HuH-7.5 (cell line): ENCODE measurements around the gene GNAT2.

Source experiments
- DNase-seq: peaks from one replicate; pipeline ENCODE4 v3.0.0; 2011; ENCODE audit warnings: low spot score

GNAT2 gene

GRCh38 chr1:109641861-109642260 lies 22.4 kb upstream of the GNAT2 start:
- no peak for DNase-seq

DNA sequence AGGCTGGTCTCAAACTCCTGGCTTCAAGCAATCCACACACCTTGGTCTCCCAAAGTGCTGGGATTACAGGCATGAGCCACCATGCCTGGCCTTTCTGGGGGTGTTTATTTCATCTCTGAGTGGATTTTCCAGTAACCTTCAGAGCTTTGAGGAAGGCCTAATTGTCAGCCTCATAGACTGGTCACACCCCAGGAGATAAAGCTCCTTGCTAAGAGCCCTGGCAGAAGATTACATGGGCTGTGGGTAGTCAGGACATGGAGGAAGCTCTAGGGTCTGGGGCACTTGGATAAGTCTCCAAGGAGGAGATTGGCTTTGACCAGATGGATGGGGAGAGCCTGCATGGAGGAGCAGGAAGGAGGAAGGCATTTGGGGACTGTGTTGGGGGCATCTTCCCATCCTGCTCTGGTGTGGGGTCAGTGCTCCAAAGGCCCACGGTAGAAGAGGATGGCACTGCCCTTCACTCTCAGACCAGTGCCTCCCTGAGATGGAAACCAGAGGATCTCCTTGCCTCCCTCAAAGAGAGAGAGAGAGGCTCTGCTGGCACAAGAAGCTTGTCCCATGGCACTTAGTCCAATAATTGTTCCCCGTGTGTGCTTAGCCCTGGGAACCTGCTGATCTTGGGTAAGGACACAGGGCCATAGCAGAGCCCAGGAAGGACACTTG lies 21.8 kb upstream of the GNAT2 start:
- no peak for DNase-seq

- DNase-seq, result peak; percentile 57
Observed at GRCh38 chr1:109640285-109640865, 21.0 kb upstream of the GNAT2 start.

- DNase-seq, result no peak
Observed at GRCh38 chr1:109639841-109640184, 20.4 kb upstream of the GNAT2 start.

DNA sequence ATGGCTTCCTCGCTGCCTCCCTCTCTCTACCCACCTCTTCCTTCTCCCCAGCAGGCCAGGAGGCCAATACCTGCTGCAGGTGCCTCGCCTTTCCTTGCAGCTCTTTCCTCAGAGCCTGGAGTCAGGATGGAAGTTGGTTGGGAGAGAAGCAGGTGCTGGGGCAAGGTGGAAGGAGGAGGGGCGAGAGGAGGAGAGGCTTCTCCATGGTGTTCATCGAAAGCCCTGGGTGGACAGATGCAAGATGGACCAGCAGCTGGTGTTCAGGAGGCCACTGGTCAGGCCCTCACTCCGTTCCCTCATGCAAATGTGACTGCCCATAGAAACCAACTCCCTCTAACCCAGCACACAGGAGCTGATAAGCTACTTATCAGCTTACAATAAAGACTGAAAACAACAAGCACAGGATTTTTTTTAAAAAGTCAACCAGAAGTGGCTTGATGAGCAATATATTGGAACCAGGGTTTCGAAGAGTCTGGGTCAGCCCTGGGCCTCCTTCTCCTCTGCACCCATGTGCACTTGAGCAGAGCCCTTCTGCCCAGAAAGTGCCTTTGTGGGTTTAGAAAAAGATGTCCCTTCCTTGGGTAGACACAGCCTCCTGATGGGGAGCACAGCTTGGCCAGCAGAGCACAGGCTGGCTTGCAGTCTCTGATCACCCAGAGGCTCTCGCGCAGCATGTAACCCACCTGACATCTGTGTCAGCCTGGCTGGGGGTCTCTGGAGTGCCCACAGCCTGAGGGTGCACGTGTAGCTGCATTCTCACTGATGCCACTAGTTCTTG lies 19.8 kb upstream of the GNAT2 start:
- DNase-seq, result no peak

DNA sequence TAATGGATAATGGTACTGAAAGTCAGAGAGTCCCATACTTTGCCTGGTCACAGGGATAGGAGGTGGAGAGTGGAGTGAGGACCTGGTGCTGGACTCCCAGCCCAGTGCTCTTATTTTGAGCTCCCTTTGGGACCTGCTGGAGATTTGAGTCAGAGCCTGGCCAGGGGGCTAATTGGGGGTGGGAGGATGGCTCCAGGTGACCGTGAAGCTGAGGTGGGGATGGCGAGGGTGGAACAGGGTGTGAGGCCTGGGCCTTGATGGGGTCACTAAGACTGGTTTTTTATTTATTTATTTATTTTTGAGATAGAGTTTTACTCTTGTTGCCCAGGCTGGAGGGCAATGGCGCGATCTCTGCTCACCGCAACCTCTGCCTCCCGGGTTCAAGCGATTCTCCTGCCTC lies 18.0 kb upstream of the GNAT2 start:
- DNase-seq, result no peak

- no peak for DNase-seq
Observed at GRCh38 chr1:109636201-109636952, 17.0 kb upstream of the GNAT2 start.

- DNase-seq, result no peak
Observed at GRCh38 chr1:109635862-109636200, 16.4 kb upstream of the GNAT2 start.

GRCh38 chr1:109634771-109635750 lies 15.6 kb upstream of the GNAT2 start:
- DNase-seq, result no peak

DNA sequence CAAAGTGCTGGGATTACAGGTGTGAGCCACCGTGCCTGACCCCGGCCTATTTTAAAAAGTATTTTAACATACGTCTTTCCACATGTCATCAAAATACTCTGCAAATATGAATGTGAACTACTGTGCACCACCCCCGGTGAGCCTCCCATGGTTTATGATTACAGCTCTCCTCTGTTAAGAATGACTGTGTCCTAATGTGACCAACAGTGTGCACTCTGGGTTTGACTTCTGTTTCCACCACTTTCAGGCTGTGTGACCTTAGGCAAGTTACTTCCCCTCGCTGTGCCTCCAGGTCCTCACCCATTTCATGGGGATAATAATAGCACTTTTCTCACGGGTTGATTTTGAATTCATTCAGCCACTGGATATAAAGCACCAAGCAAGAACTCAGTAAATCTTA lies 14.9 kb upstream of the GNAT2 start:
- no peak for DNase-seq

DNA sequence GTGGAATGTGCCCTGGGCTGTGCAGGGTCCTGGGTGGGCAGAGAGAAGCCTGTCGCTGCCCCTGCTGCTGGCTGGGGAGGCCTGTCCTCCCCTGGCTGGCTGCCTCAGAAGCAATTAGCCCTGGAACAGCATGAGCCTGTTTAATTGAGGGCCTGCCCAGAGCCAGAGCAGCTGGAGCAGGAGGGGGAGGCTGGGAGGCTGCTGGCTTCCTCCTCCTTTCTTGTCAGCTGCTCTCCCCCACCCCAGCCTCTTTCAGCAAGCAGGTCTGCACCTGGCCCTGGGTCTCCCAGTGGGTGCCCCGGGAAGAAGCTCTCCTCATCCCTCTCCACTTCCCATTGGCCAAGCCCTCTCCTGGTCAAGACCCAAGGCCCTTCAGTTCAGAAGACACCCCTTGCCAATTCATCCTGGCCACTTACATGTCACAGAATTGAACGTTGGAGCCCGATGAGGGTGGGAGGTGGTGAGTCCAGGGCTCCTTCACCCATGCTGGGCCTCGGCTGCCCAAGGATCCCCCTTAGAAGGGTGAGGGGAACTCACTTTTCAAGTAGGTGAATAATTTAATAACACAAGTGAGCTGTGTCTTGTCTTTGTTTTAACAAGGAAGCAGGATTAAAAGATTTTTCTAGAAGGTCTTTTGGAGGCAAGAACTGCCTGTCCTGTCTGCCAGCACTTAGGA lies 13.4 kb upstream of the GNAT2 start:
- DNase-seq, result no peak

DNA sequence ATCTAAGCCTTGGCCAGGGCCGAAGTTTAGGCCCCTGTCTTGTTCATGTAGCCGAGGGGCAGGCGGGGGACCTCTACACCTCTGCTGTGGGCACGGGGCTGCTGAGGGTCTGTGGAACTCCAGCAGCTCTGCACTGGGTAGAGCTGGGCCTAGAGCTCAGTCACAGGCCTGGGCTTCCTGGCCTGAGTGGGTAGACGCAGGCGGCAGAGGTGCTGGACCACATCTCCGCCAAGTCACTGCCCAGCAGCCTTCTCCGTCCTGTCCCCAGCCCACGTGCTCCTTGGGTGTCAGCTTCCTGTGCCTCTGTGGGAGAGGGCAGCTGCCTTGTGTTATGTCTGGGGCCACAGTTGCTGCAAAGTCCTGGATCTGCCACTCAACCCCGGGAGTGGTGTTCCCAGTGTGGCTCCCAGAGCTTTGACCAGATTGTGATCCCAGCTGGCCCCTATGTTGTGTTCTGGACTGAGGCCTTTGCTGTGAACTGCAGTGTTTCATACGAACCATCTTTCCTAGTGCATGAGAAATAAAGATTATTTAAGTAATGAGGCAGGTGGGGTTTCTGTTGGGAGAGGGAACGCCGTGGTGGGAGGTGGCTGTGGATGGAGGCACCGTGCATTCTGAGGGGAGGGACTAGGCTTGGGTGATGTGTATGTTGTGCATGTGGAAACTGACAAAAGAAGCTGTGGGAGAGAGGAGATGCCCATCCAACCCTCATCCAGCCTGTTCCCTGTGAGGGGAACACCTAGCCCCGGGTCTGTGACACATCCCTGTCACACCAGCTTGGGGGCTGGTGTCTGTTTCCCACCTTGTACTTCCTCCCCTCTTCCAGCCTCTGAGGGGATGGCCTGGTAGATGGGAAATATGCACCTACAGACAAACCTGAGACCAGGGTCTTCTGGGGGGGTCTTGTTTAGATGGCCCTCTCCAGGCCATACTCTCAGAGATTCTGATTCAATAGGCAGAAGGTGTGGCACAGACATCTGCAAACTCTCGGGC lies 12.4 kb upstream of the GNAT2 start:
- no peak for DNase-seq

GRCh38 chr1:109630898-109631512 lies 11.6 kb upstream of the GNAT2 start:
- no peak for DNase-seq

DNA sequence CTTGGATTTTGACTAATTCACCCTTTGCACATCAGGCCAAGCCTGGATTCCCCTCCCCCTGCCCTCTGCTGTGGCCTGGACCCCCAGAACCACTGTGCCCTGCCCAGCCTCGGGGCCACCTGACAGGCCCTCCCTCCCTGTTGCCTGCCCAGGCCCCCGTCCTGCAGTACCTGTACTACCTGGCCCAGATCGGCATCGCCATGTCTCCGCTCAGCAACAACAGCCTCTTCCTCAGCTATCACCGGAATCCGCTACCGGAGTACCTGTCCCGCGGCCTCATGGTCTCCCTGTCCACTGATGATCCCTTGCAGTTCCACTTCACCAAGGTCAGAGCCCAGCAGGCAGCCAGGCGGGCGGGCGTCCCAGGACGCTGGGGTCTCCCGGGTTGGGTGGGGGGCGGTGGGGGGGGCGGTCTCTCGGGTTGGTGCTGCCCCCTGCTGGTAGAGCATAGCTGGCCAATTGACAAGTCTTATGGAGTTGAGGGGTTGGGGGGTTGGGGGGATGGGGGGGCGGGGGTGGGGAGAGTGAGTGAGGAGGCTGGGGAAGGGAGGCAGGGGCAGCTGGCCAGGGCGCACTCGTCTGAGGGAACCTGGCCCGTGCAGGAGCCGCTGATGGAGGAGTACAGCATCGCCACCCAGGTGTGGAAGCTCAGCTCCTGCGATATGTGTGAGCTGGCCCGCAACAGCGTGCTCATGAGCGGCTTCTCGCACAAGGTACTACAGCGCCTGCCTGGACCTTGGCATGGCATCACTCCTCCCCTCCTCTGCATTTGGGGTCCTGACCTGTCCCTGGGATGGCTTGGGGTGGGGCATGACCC lies 10.9 kb upstream of the GNAT2 start:
- peak; percentile 50 for DNase-seq

DNA sequence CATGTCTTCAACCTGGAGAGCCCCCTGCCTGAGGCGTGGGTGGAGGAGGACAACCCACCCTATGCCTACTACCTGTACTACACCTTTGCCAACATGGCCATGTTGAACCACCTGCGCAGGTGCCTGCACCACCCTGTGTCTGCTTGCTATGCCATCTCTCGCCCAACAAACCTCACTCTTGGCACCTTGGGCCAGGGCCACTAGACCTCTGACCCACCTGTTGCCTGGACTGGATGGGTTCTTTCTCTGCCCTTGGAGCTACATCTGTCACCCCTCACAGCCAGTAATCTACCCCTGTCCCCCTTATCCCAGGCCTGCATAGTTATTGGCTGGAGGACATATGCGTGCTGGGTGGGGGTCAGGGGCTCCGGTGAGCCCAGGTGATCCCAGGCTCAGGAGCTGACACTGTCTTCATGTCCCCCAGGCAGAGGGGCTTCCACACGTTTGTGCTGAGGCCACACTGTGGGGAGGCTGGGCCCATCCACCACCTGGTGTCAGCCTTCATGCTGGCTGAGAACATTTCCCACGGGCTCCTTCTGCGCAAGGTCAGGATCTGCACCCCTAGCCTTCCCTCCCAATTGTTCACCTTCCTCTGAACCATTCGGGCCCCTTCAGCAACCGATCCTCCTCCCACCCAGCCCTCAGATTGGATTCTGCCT lies 10.1 kb upstream of the GNAT2 start:
- DNase-seq, result no peak

DNA sequence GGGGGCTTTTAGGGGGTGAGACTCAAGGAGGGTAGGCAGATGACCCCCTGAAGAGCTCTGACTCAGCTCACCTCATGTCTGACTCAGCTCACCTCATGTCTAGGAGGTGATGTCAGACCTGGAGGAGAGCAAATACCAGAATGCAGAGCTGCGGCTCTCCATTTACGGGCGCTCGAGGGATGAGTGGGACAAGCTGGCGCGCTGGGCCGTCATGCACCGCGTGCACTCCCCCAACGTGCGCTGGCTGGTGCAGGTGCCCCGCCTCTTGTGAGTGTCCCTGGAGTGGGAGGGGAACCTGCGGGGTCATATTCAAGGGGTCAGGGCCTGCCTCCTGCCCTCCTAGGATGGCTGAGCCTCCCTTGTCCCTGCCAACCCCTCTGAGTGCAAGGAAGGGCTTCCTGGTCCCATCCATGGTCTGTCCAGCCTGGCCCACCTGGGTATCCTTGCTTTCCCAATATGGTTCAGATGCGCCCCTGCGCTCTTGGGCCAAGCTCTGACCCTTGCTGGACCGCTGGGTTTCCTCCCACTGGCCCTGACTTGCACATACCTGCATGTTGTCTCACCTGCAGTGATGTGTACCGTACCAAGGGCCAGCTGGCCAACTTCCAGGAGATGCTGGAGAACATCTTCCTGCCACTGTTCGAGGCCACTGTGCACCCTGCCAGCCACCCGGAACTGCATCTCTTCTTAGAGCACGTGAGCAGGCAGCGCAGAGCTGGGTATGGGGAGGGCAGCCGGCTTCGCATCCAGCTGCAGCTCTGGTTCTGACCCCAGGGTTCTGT lies 9.3 kb upstream of the GNAT2 start:
- DNase-seq, result no peak
